Thymus (tissue), 11 donors: ENCODE data around the gene ZNF502. TPM values are rescaled to one million over a fixed set of nuclear protein-coding genes. Genes with fewer than 3 reads are reported as not detected.
A peak's percentile ranks its signal among the peaks of the same experiment; 100 is the strongest.

ENCODE experiments used
- DNase-seq, 9 donors: peaks; one replicate each; pipeline ENCODE4 v3.0.0-alpha.2; 2013; ENCODE audit warnings: low spot score in 9 of 9, low read depth in 6 of 9, missing footprints in 1 of 9
- H3K27ac ChIP-seq, 2 donors: one replicate each; pipeline ENCODE4 v1.5.1; 2013; ENCODE audit warnings: control low read depth in 1 of 2, low read depth in 1 of 2, low read length in 1 of 2, mild to moderate bottlenecking in 1 of 2, moderate library complexity in 1 of 2
- H3K27me3 ChIP-seq, 2 donors: one replicate each; pipeline ENCODE4 v1.5.1; 2013; ENCODE audit warnings: low read length in 1 of 2; ENCODE audit not compliant: control insufficient read depth in 2 of 2, insufficient read depth in 1 of 2
- H3K36me3 ChIP-seq, 2 donors: one replicate each; pipeline ENCODE4 v1.5.1; 2013; ENCODE audit warnings: low read length in 1 of 2, mild to moderate bottlenecking in 1 of 2, moderate library complexity in 1 of 2; ENCODE audit not compliant: control insufficient read depth in 2 of 2, insufficient read depth in 2 of 2
- H3K4me1 ChIP-seq, 2 donors: one replicate each; pipeline ENCODE4 v1.5.1; 2013; ENCODE audit warnings: low read length in 2 of 2; ENCODE audit not compliant: control insufficient read depth in 2 of 2, insufficient read depth in 2 of 2
- H3K4me3 ChIP-seq, 2 donors: one replicate each; pipeline ENCODE4 v1.5.1; 2013; ENCODE audit warnings: low read length in 2 of 2, control low read depth in 1 of 2, mild to moderate bottlenecking in 1 of 2
- H3K9me3 ChIP-seq, 2 donors: one replicate each; pipeline ENCODE4 v1.5.1; 2013; ENCODE audit warnings: low read length in 1 of 2, mild to moderate bottlenecking in 1 of 2; ENCODE audit not compliant: control insufficient read depth in 2 of 2, insufficient read depth in 1 of 2
- WGBS: extraction: QIAGEN DNeasy Blood & Tissue Kit; methylation state at CpG from one replicate; pipeline ENCODE4 v1.1.7; 2013; 5-methylcytosine and 5-hydroxymethylcytosine counted together
- polyA plus RNA-seq: library from polyadenylated mRNA; stranded (reverse); fragments of 200-250 nt; gene quantifications from one replicate; pipeline ENCODE4 v1.2.3, GENCODE V29; 2013
- total RNA-seq: library from RNA; stranded (reverse); fragments of 120-200 nt; gene quantifications from one replicate; pipeline ENCODE4 v1.2.4, GENCODE V29; 2013
- donor health status: healthy.

Gene ZNF502
- total and polyA plus RNA-seq, 2 donors: 4.7 to 4.9 TPM

- H3K9me3 ChIP-seq: peaks cover 3 to 22% of the 10 kb centered on the region in 2 donors
- no peaks in the 10 kb centered on the region for H3K27me3 ChIP-seq
- DNase-seq: peak; percentile 84 to 99 (median 97)
- under 1% methylated on average over 64 of the region's 64 CpGs for WGBS
- peaks cover 15 to 21% of the 10 kb centered on the region in 2 donors for H3K36me3 ChIP-seq
- peak within 1 kb of the TSS; percentile 70 to 81 for H3K4me3 ChIP-seq
- peaks cover 4 to 9% of the 10 kb centered on the region in 2 donors for H3K4me1 ChIP-seq
- peak within 1 kb of the TSS; percentile 76 to 86 for H3K27ac ChIP-seq
Observed at GRCh38 chr3:44761424-44762169, 49.1 kb downstream of the ZNF502 start, which contains the start of the genes KIAA1143 and KIF15. Gene KIAA1143 (minus strand): TSS chr3:44761619. CDS start chr3:44761602, 17 bp downstream. Gene KIF15 (plus strand): TSS chr3:44761794. CDS start chr3:44761866, 72 bp downstream.

GRCh38 chr3:44762170-44762677, 49.8 kb downstream of the ZNF502 start:
- peak overlapping the region in 1 of 2 donors; percentile 55 for H3K27ac ChIP-seq
- peaks cover 20 to 25% of the 10 kb centered on the region in 2 donors for H3K36me3 ChIP-seq
- H3K9me3 ChIP-seq: peaks cover 3 to 22% of the 10 kb centered on the region in 2 donors
- peaks cover 4 to 9% of the 10 kb centered on the region in 2 donors for H3K4me1 ChIP-seq
- H3K27me3 ChIP-seq: no peaks in the 10 kb centered on the region
- WGBS: 2% methylated on average over 9 of the region's 9 CpGs
- peak overlapping the region; percentile 70 to 81 for H3K4me3 ChIP-seq
- DNase-seq: peak in 4 of 9 donors; percentile 2 to 13 (median 5)

GRCh38 chr3:44762690-44763089, 50.2 kb downstream of the ZNF502 start:
- 56% methylated on average over 5 of the region's 5 CpGs for WGBS
- Histone ChIP-seq H3K27ac (no peak overlapping the region), H3K4me3 (peak overlapping the region; percentile 70 to 81), H3K27me3 (no peaks in the 10 kb centered on the region), H3K4me1 (peaks cover 4 to 9% of the 10 kb centered on the region in 2 donors), H3K36me3 (peaks cover 24 to 27% of the 10 kb centered on the region in 2 donors), H3K9me3 (peaks cover 3 to 24% of the 10 kb centered on the region in 2 donors)
- no peak for DNase-seq

- H3K36me3 ChIP-seq: peaks cover 30 to 33% of the 10 kb centered on the region in 2 donors
- no peak for DNase-seq
- H3K27me3 ChIP-seq: no peaks in the 10 kb centered on the region
- H3K4me1 ChIP-seq: peaks cover 4 to 9% of the 10 kb centered on the region in 2 donors
- H3K27ac ChIP-seq: no peak overlapping the region
- peaks cover 3 to 30% of the 10 kb centered on the region in 2 donors for H3K9me3 ChIP-seq
- H3K4me3 ChIP-seq: no peak overlapping the region
Observed at GRCh38 chr3:44764248-44764647, 51.8 kb downstream of the ZNF502 start.

- WGBS: 100% methylated on average over 1 of the region's 1 CpG
- Histone ChIP-seq H3K4me1 (no peaks in the 10 kb centered on the region), H3K36me3 (peaks cover 33 to 47% of the 10 kb centered on the region in 2 donors), H3K4me3 (no peak overlapping the region), H3K27ac (no peak overlapping the region), H3K9me3 (peaks cover 1 to 23% of the 10 kb centered on the region in 2 donors), H3K27me3 (no peaks in the 10 kb centered on the region)
- no peak for DNase-seq
Observed at GRCh38 chr3:44771424-44772098, 59.1 kb downstream of the ZNF502 start.

GRCh38 chr3:44772099-44772442, 59.6 kb downstream of the ZNF502 start:
- H3K4me3 ChIP-seq: no peak overlapping the region
- no peaks in the 10 kb centered on the region for H3K4me1 ChIP-seq
- H3K9me3 ChIP-seq: peaks cover 1 to 23% of the 10 kb centered on the region in 2 donors
- H3K36me3 ChIP-seq: peaks cover 30 to 49% of the 10 kb centered on the region in 2 donors
- WGBS: 97% methylated on average over 1 of the region's 1 CpG
- H3K27me3 ChIP-seq: no peaks in the 10 kb centered on the region
- no peak for DNase-seq
- no peak overlapping the region for H3K27ac ChIP-seq

Other genes with a start within 250 kb of the ZNF502 start
- 5.9 TPM for gene ZNF445, start 235.0 kb upstream of the ZNF502 start, total RNA-seq
- 5.0 TPM for gene ZNF445, start 235.0 kb upstream of the ZNF502 start, polyA plus RNA-seq
- 8.0 TPM for gene ZKSCAN7, start 157.5 kb upstream of the ZNF502 start, total RNA-seq
- gene ZKSCAN7, start 157.5 kb upstream of the ZNF502 start, polyA plus RNA-seq: 5.3 TPM
- gene ZNF660, start 127.7 kb upstream of the ZNF502 start, total RNA-seq: 3.1 TPM
- gene ZNF660, start 127.7 kb upstream of the ZNF502 start, polyA plus RNA-seq: 2.3 TPM
- 13.2 TPM for gene ZNF197, start 87.6 kb upstream of the ZNF502 start, total RNA-seq
- 13.8 TPM for gene ZNF197, start 87.6 kb upstream of the ZNF502 start, polyA plus RNA-seq
- gene ZNF35, start 63.9 kb upstream of the ZNF502 start, total RNA-seq: 5.0 TPM
- 4.5 TPM for gene ZNF35, start 63.9 kb upstream of the ZNF502 start, polyA plus RNA-seq
- gene ZNF501, start 17.0 kb downstream of the ZNF502 start, total RNA-seq: 4.2 TPM
- gene ZNF501, start 17.0 kb downstream of the ZNF502 start, polyA plus RNA-seq: 3.1 TPM
- gene KIAA1143, start 49.0 kb downstream of the ZNF502 start, total RNA-seq: 34.6 TPM
- 23.0 TPM for gene KIAA1143, start 49.0 kb downstream of the ZNF502 start, polyA plus RNA-seq
- 43.4 TPM for gene KIF15, start 49.1 kb downstream of the ZNF502 start, total RNA-seq
- 3.6 TPM for gene KIF15, start 49.1 kb downstream of the ZNF502 start, polyA plus RNA-seq
- 23.6 TPM for gene TMEM42, start 149.3 kb downstream of the ZNF502 start, total RNA-seq
- gene TMEM42, start 149.3 kb downstream of the ZNF502 start, polyA plus RNA-seq: 49.0 TPM
- gene TGM4, start 161.9 kb downstream of the ZNF502 start, total RNA-seq: 0.14 TPM
- 0.62 TPM for gene TGM4, start 161.9 kb downstream of the ZNF502 start, polyA plus RNA-seq